ENCODE data around the gene CFAP73. TPM values are rescaled to one million over a fixed set of nuclear protein-coding genes. Genes with fewer than 3 reads are reported as not detected.

CFAP73 gene
- total RNA-seq, 3 donors from 2014 or later, result 0.29 TPM; not detected in 2

GRCh38 chr12:113170926-113171325 is 21.4 kb downstream of the CFAP73 start:
- Histone ChIP-seq H3K4me3 (no peak overlapping the region), H3K27ac (no peak overlapping the region), H3K27me3 (no peaks in the 10 kb centered on the region), H3K9me3 (no peaks in the 10 kb centered on the region), H3K4me1 (no peaks in the 10 kb centered on the region), H3K36me3 (peaks cover 2% of the 10 kb centered on the region)
- no peak for DNase-seq (ENCODE audit: low spot score in 2 of 2)
- TF ChIP-seq POLR2AphosphoS5 (IDR thresholded peaks at IDR 0.05) (no peak), POLR2A (IDR thresholded peaks at IDR 0.05) (no peak)
- TF ChIP-seq, protein P1, sequence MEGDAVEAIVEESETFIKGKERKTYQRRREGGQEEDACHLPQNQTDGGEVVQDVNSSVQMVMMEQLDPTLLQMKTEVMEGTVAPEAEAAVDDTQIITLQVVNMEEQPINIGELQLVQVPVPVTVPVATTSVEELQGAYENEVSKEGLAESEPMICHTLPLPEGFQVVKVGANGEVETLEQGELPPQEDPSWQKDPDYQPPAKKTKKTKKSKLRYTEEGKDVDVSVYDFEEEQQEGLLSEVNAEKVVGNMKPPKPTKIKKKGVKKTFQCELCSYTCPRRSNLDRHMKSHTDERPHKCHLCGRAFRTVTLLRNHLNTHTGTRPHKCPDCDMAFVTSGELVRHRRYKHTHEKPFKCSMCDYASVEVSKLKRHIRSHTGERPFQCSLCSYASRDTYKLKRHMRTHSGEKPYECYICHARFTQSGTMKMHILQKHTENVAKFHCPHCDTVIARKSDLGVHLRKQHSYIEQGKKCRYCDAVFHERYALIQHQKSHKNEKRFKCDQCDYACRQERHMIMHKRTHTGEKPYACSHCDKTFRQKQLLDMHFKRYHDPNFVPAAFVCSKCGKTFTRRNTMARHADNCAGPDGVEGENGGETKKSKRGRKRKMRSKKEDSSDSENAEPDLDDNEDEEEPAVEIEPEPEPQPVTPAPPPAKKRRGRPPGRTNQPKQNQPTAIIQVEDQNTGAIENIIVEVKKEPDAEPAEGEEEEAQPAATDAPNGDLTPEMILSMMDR (IDR thresholded peaks at IDR 0.05), result no peak
- intact Hi-C loops (cut with DNase I; ENCODE audit: low total_unique reads), result no loop called here

- Histone ChIP-seq H3K36me3 (no peaks in the 10 kb centered on the region), H3K27me3 (no peaks in the 10 kb centered on the region), H3K4me1 (no peaks in the 10 kb centered on the region), H3K27ac (no peak overlapping the region), H3K9me3 (no peaks in the 10 kb centered on the region), H3K4me3 (no peak overlapping the region)
- TF ChIP-seq, protein P1 (IDR thresholded peaks at IDR 0.05), result no peak
- TF ChIP-seq POLR2A (IDR thresholded peaks at IDR 0.05) (no peak), POLR2AphosphoS5 (IDR thresholded peaks at IDR 0.05) (no peak)
- intact Hi-C loops (cut with DNase I; ENCODE audit: low total_unique reads), result no loop called here
- DNase-seq (ENCODE audit: low spot score in 2 of 2), result no peak
Observed at GRCh38 chr12:113171543-113171942, 22.0 kb downstream of the CFAP73 start.

GRCh38 chr12:113172185-113172584 is 22.7 kb downstream of the CFAP73 start:
- H3K27ac ChIP-seq, result no peak overlapping the region
- H3K4me1 ChIP-seq, result no peaks in the 10 kb centered on the region
- no peaks in the 10 kb centered on the region for H3K27me3 ChIP-seq
- intact Hi-C loops (cut with DNase I; ENCODE audit: low total_unique reads), result no loop called here
- H3K36me3 ChIP-seq, result peaks cover 2% of the 10 kb centered on the region
- peaks cover 4 to 5% of the 10 kb centered on the region in 2 donors for H3K9me3 ChIP-seq
- DNase-seq (ENCODE audit: low spot score in 2 of 2), result no peak
- TF ChIP-seq POLR2AphosphoS5 (IDR thresholded peaks at IDR 0.05), result no peak
- TF ChIP-seq, protein P1 (IDR thresholded peaks at IDR 0.05), result no peak
- H3K4me3 ChIP-seq, result no peak overlapping the region

GRCh38 chr12:113173081-113173698 is 23.7 kb downstream of the CFAP73 start:
- DNase-seq (ENCODE audit: low spot score in 2 of 2), result no peak
- no peak for TF ChIP-seq POLR2AphosphoS5 (IDR thresholded peaks at IDR 0.05)
- no peak for TF ChIP-seq POLR2A (IDR thresholded peaks at IDR 0.05)
- TF ChIP-seq, protein P1 (IDR thresholded peaks at IDR 0.05), result no peak
- H3K27me3 ChIP-seq, result no peaks in the 10 kb centered on the region
- intact Hi-C loops (cut with DNase I; ENCODE audit: low total_unique reads), result no loop called here
- no peak overlapping the region for H3K4me3 ChIP-seq
- H3K36me3 ChIP-seq, result peaks cover 9% of the 10 kb centered on the region
- no peaks in the 10 kb centered on the region for H3K4me1 ChIP-seq
- no peak overlapping the region for H3K27ac ChIP-seq
- peaks cover 8 to 10% of the 10 kb centered on the region in 2 donors for H3K9me3 ChIP-seq

DNA sequence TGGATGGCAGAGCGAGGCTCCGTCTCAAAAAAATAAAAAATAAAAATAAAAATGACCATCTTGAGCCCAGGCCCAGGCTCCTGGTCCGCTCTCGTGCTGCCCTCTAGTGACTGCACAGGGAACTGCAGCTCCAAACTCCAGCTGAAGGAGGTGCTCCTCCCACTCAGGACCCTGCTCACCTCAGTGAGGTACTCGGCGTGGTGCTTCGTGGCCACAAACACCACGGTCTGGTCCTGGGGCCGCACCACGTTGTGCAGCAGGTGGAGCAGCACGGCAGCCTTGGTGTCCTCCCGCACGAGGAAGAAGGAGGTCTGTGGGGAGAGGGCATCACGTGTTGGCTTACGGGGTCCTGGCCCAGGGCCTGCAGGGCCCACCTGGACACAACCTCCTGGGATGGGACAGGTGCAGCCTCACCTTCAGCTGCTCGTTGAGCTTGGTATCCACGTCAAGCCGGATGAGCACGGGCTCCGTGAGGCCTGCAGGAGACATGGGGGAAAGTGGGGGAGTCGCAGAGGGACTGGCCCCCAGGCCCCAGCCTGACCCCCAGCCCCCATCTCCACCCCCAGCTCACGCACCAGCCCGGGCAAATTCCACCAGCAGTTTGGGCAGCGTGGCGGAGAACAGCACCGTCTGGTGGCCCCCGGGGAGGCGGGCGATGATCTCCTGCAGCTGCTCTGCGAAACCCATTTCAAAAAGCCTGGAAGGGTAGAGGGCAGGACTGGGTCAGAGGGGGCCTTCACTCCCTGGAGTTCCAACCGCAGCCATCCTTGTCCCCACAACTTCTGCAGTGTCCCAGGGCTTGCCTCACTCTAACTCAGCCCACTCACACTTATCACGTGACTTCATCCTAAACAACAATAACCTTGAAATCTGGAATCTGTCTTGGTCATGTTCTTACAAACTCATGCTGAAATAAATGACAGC is 25.2 kb downstream of the CFAP73 start:
- H3K27ac ChIP-seq, result no peak overlapping the region
- no peak overlapping the region for H3K4me3 ChIP-seq
- TF ChIP-seq, protein P1 (IDR thresholded peaks at IDR 0.05), result peak; percentile 79 to 93 (median 87)
- no peak for TF ChIP-seq POLR2AphosphoS5 (IDR thresholded peaks at IDR 0.05)
- TF ChIP-seq POLR2A (IDR thresholded peaks at IDR 0.05), result no peak
- peak; percentile 43 to 70 for DNase-seq (ENCODE audit: low spot score in 2 of 2)
- H3K9me3 ChIP-seq, result peaks cover 8 to 10% of the 10 kb centered on the region in 2 donors
- H3K4me1 ChIP-seq, result no peaks in the 10 kb centered on the region
- no peaks in the 10 kb centered on the region for H3K27me3 ChIP-seq
- peaks cover 9% of the 10 kb centered on the region for H3K36me3 ChIP-seq
- intact Hi-C loops (cut with DNase I; ENCODE audit: low total_unique reads), result no loop called here

Measured in breast epithelium (tissue), 4 donors.